ENCODE measurements around the gene ZSCAN16.

Gene ZSCAN16

DNA sequence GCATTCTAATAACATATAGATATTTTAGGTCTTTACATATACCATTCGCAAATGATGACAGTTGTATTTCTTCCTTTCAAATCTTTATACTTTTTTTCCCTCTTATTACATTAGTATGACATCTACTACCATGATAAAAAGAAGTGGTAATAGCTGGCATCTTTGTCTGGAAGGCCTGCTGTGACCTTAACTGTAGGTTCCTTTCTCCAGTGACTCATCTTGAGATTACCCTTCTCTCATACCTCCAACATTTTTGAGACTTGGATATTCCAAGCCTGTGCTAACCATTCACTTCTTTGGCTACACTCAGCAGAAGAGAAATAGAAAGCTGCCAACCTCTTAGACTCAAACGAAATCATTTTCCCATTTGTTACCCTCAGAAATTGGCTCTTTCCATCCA, 47.6 kb downstream of the ZSCAN16 start:
- no peak for DNase-seq (ENCODE audit: low read depth, low spot score)

DNA sequence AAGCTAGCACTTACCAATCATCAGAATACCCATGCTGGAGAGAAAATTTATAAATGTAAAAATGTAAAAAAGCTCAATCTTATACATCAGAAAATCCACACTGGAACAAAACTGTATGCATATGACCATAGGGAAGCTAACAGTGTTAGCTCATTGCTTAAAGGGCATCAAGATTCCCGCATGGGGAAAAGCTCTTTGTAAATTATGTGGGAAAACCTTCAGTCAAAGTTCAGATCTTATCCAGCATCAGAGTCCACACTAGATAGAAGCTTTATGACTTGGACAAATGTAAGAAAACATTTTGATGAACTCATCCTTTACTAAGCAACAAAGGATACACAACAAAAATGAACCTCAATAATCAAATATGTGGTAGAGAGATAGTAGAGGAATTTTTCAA, 52.0 kb downstream of the ZSCAN16 start:
- no peak for DNase-seq (ENCODE audit: low read depth, low spot score)

Data from iPS DF 19.7 (cell line).